HepG2 (cell line): ENCODE measurements around the gene WSCD2. TPM values are rescaled to one million over a fixed set of nuclear protein-coding genes. Genes with fewer than 3 reads are reported as not detected.

ENCODE experiments used
- ATAC-seq: fragments of 200-7000 bp; cut with Tn5 transposase; 3 replicates; pipeline ENCODE4 v1.9.1; 2020; ENCODE audit warnings: mild to moderate bottlenecking, moderate library complexity
- BruUV-seq: library from RNA; stranded (reverse); fragments of 400-500 nt; replicated peaks from 2 replicates; lab custom pipeline; 2021; lab: Mats Ljungman, UMichigan
- CTCF ChIA-PET: fragments of 300-600 bp; formaldehyde crosslinking; extraction: SDS; loops from one replicate; lab custom pipeline; 2021; ENCODE audit warnings: low total read pairs, inconsistent platforms, low intra/inter-chr PET ratio; lab: Yijun Ruan, JAX
- POLR2A ChIA-PET: fragments of 350-600 bp; sonication (Branson Sonifier 250); formaldehyde crosslinking; loops from one replicate; lab custom pipeline; 2020; ENCODE audit warnings: antibody characterized with exemption, inconsistent platforms; lab: Yijun Ruan, JAX
- DNase-seq: peaks from one replicate; pipeline ENCODE4 v3.0.0-alpha.2; 2015; ENCODE audit warnings: low spot score
- FAIRE-seq: peaks from 3 replicates; lab custom pipeline; 2011; peaks lifted over from hg19 to GRCh38; lab: Jason Lieb, UNC
- H2AFZ ChIP-seq: one replicate; pipeline ENCODE4 v1.6.1; 2011; ENCODE audit warnings: low read length, inconsistent platforms
- H3K27ac ChIP-seq: fragments of 300-600 bp; 3 replicates; pipeline ENCODE4 v1.8.0; 2011; ENCODE audit warnings: mixed run types, mild to moderate bottlenecking, mixed read lengths, low read length, inconsistent platforms; ENCODE audit not compliant: insufficient read depth; ENCODE audit errors: extremely low read length
- H3K27me3 ChIP-seq, 2 experiments: fragments of 200-600 bp in 1 of 2; 2 replicates in 1 of 2; 3 replicates in 1 of 2; pipeline versions ENCODE4 v1.6.0 to v1.8.0; 2011; ENCODE audit warnings: low read length in 2 of 2, mild to moderate bottlenecking in 2 of 2, moderate library complexity in 2 of 2, inconsistent platforms in 1 of 2; ENCODE audit not compliant: insufficient read depth in 2 of 2, control insufficient read depth in 1 of 2
- H3K36me3 ChIP-seq, 2 experiments: fragments of 200-600 bp in 1 of 2; replicated peaks in 1 of 2; 2 replicates in 1 of 2; 3 replicates in 1 of 2; pipeline versions ENCODE4 v1.5.1 to v1.8.0; 2011; ENCODE audit warnings: low read length in 2 of 2, inconsistent platforms in 1 of 2; ENCODE audit not compliant: insufficient read depth in 2 of 2, control insufficient read depth in 1 of 2
- H3K4me1 ChIP-seq: 2 replicates; pipeline ENCODE4 v1.5.1; 2012; ENCODE audit warnings: low read length, inconsistent platforms; ENCODE audit not compliant: insufficient read depth
- H3K4me2 ChIP-seq: 2 replicates; pipeline ENCODE4 v1.6.0; 2011; ENCODE audit warnings: low read depth, low read length, inconsistent platforms
- H3K4me3 ChIP-seq, 3 experiments: fragments of 200-600 bp in 1 of 3; sonication (generic), shearing (Covaris generic) in 1 of 3; replicated peaks in 1 of 3; 2 replicates each; pipeline ENCODE4 v1.5.1; 2011 to 2016; ENCODE audit warnings: low read length in 3 of 3, inconsistent platforms in 2 of 3, low read depth in 2 of 3, mild to moderate bottlenecking in 2 of 3, control low read depth in 1 of 3, mixed read lengths in 1 of 3; ENCODE audit not compliant: insufficient read depth in 1 of 3
- H3K79me2 ChIP-seq: one replicate; pipeline ENCODE4 v1.6.1; 2011; ENCODE audit warnings: low read length, inconsistent platforms; ENCODE audit not compliant: insufficient read depth
- H3K9ac ChIP-seq: 2 replicates; pipeline ENCODE4 v1.6.0; 2011; ENCODE audit warnings: mild to moderate bottlenecking, low read depth, low read length, inconsistent platforms; ENCODE audit not compliant: insufficient read depth
- H3K9me3 ChIP-seq: 2 replicates; pipeline ENCODE4 v1.5.1; 2012; ENCODE audit warnings: mild to moderate bottlenecking, low read length
- H4K20me1 ChIP-seq: 2 replicates; pipeline ENCODE4 v1.6.0; 2011; ENCODE audit warnings: inconsistent platforms, mild to moderate bottlenecking, low read length, moderate library complexity; ENCODE audit not compliant: insufficient read depth
- SATB2 ChIP-seq: sonication (generic); formaldehyde crosslinking; IDR thresholded peaks from 2 replicates; pipeline ENCODE4 v1.5.0; 2020; ENCODE audit warnings: missing genetic modification reagents
- ZC3H13 ChIP-seq: sonication (generic); formaldehyde crosslinking; IDR thresholded peaks from 2 replicates; pipeline ENCODE4 v1.8.1; 2023; ENCODE audit warnings: mild to moderate bottlenecking, missing genetic modification reagents, moderate library complexity
- ZNF264 ChIP-seq: sonication (generic); formaldehyde crosslinking; IDR thresholded peaks from 2 replicates; pipeline ENCODE4 v1.4.0; 2020; ENCODE audit warnings: missing genetic modification reagents
- WGBS: methylation state at CpG from one replicate; pipeline ENCODE4 v1.1.6; 2017; ENCODE audit warnings: low lambda C conversion rate; 5-methylcytosine and 5-hydroxymethylcytosine counted together
- in situ Hi-C: cut with HindIII; loops from 2 replicates; pipeline ENCODE4 v1.10.0; 2017; ENCODE audit warnings: low pct_unique_long_range_greater_than_20kb; ENCODE audit not compliant: extremely low pct_ligation_motif_present
- intact Hi-C: fragments of 100-400 bp; cut with micrococcal nuclease; formaldehyde crosslinking; loops from one replicate; pipeline ENCODE4 v1.10.0; 2022; ENCODE audit not compliant: unreplicated experiment
- polyA plus RNA-seq, 8 experiments: library from polyadenylated mRNA; depleted of rRNA in 3 of 8; stranded (reverse) in 7 of 8; unstranded in 1 of 8; fragments of >200 nt; fragmentation: Illumina TruSeq in 4 of 8; extraction: Trizol in 4 of 8; gene quantifications; 2 replicates each; pipeline versions ENCODE4 v1.2.1 to v1.2.3, GENCODE V29; 2011 to 2016; ENCODE audit warnings: low read depth in 4 of 8, missing spikeins in 1 of 8, mixed read lengths in 1 of 8; ENCODE audit not compliant: insufficient read depth in 1 of 8
- total RNA-seq, 5 experiments: library from RNA; depleted of rRNA; stranded (reverse); fragments of >200 nt; fragmentation: Illumina TruSeq; extraction: Trizol; gene quantifications; 2 replicates each; pipeline ENCODE4 v1.2.3, GENCODE V29; 2016; ENCODE audit warnings: low read depth in 1 of 5
- TF ChIP-seq, protein P1 (sequence below), 2 experiments: IDR thresholded peaks; 2 replicates each; pipeline ENCODE4 v1.6.1; 2011 to 2012; ENCODE audit warnings: low read length in 2 of 2, borderline replicate concordance in 1 of 2, low read depth in 1 of 2, mild to moderate bottlenecking in 1 of 2, moderate library complexity in 1 of 2
- TF ChIP-seq, protein P2 (sequence below): sonication (generic); formaldehyde crosslinking; IDR thresholded peaks from 2 replicates; pipeline ENCODE4 v1.4.0; 2020; ENCODE audit warnings: missing genetic modification reagents

WSCD2 gene
- total and polyA plus RNA-seq, 2 of the 13 experiments (the other 11 are each of a cell fraction or from before 2014, with no cell fraction given) = not detected

DNA sequence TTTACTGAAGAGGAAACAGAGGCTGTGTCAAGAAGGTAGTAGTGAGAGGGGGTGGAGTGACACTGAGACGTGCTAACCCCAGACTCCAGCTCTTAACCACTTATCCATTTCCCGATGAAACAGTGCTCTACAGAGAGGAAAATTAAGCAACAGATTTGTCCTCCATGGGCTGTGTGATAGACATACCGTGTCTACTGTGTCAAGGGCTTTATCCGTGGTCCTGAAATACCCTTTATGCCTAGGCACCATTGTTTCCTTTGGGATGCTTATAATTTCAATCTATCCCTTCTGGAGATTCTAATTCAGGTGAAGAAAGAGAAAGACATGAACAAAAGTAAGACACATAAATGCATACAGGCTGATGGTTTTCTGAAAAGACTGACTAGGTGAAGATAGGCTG lies 138.4 kb downstream of the WSCD2 start:
- Histone ChIP-seq H3K36me3 (no peaks in the 10 kb centered on the region), H2AFZ (no peak overlapping the region), H3K4me3 (no peak overlapping the region), H3K27me3 (no peaks in the 10 kb centered on the region; a peak in 2 of 5 replicates), H4K20me1 (no peaks in the 10 kb centered on the region), H3K4me1 (no peaks in the 10 kb centered on the region), H3K9ac (no peak overlapping the region), H3K9me3 (no peaks in the 10 kb centered on the region), H3K4me2 (no peak overlapping the region), H3K79me2 (no peaks in the 10 kb centered on the region), H3K27ac (no peak overlapping the region)
- intact Hi-C loops (no loop called here), in situ Hi-C loops (no loop called here)
- no TSS peak for BruUV-seq
- ATAC-seq (no peak), DNase-seq (no peak), FAIRE-seq (no peak)
- TF ChIP-seq SATB2 (CRISPR knock-in tag) = no peak
- TF ChIP-seq ZC3H13 (CRISPR knock-in tag) = no peak
- TF ChIP-seq, protein P1, sequence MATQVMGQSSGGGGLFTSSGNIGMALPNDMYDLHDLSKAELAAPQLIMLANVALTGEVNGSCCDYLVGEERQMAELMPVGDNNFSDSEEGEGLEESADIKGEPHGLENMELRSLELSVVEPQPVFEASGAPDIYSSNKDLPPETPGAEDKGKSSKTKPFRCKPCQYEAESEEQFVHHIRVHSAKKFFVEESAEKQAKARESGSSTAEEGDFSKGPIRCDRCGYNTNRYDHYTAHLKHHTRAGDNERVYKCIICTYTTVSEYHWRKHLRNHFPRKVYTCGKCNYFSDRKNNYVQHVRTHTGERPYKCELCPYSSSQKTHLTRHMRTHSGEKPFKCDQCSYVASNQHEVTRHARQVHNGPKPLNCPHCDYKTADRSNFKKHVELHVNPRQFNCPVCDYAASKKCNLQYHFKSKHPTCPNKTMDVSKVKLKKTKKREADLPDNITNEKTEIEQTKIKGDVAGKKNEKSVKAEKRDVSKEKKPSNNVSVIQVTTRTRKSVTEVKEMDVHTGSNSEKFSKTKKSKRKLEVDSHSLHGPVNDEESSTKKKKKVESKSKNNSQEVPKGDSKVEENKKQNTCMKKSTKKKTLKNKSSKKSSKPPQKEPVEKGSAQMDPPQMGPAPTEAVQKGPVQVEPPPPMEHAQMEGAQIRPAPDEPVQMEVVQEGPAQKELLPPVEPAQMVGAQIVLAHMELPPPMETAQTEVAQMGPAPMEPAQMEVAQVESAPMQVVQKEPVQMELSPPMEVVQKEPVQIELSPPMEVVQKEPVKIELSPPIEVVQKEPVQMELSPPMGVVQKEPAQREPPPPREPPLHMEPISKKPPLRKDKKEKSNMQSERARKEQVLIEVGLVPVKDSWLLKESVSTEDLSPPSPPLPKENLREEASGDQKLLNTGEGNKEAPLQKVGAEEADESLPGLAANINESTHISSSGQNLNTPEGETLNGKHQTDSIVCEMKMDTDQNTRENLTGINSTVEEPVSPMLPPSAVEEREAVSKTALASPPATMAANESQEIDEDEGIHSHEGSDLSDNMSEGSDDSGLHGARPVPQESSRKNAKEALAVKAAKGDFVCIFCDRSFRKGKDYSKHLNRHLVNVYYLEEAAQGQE (IDR thresholded peaks at IDR 0.05; ENCODE audit: borderline replicate concordance in 1 of 2, low read depth in 1 of 2, low read length in 2 of 2) = peak in 1 of 2 experiments; percentile 41; a peak in 2 of 4 replicates
- 2% methylated on average over 4 of the region's 4 CpGs for WGBS
- ChIA-PET CTCF (no interaction called here), POLR2A (no interaction called here)

DNA sequence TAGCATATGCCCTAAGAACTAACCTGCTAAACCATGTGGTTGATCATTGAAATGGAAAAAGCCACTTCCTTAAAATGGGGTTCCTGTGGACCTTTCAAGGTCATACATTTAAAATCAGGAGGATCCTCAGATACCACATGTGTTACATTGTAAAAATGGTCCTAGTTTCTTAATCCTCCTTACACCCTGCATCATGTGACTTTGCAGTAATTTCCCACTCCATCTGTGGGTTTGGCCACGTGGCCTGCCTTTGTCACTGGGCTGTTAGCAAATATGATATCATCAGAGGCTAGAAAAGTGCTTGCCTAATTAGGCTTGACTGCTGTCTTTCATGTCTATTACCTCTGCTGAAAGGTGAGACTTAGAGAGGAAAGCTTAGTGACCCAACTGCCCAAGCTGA lies 139.3 kb downstream of the WSCD2 start:
- FAIRE-seq (no peak), ATAC-seq (no peak), DNase-seq (no peak)
- no peak overlapping the region for H3K9ac ChIP-seq
- no peak overlapping the region for H2AFZ ChIP-seq
- H4K20me1 ChIP-seq = no peaks in the 10 kb centered on the region
- H3K4me1 ChIP-seq = no peaks in the 10 kb centered on the region
- in situ Hi-C loops = no loop called here
- no peaks in the 10 kb centered on the region; a peak in 2 of 5 replicates for H3K27me3 ChIP-seq
- H3K27ac ChIP-seq = no peak overlapping the region
- BruUV-seq = no TSS peak
- H3K9me3 ChIP-seq = no peaks in the 10 kb centered on the region
- CTCF ChIA-PET = no interaction called here
- TF ChIP-seq, protein P2, sequence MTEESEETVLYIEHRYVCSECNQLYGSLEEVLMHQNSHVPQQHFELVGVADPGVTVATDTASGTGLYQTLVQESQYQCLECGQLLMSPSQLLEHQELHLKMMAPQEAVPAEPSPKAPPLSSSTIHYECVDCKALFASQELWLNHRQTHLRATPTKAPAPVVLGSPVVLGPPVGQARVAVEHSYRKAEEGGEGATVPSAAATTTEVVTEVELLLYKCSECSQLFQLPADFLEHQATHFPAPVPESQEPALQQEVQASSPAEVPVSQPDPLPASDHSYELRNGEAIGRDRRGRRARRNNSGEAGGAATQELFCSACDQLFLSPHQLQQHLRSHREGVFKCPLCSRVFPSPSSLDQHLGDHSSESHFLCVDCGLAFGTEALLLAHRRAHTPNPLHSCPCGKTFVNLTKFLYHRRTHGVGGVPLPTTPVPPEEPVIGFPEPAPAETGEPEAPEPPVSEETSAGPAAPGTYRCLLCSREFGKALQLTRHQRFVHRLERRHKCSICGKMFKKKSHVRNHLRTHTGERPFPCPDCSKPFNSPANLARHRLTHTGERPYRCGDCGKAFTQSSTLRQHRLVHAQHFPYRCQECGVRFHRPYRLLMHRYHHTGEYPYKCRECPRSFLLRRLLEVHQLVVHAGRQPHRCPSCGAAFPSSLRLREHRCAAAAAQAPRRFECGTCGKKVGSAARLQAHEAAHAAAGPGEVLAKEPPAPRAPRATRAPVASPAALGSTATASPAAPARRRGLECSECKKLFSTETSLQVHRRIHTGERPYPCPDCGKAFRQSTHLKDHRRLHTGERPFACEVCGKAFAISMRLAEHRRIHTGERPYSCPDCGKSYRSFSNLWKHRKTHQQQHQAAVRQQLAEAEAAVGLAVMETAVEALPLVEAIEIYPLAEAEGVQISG (CRISPR knock-in tag) = no peak
- no peak for TF ChIP-seq ZNF264
- H3K79me2 ChIP-seq = no peaks in the 10 kb centered on the region
- H3K36me3 ChIP-seq = no peaks in the 10 kb centered on the region
- whole genome bisulfite sequencing = 0% methylated on average over 1 of the region's 1 CpG
- intact Hi-C loops = no loop called here
- POLR2A ChIA-PET = no interaction called here
- H3K4me2 ChIP-seq = no peak overlapping the region
- no peak overlapping the region for H3K4me3 ChIP-seq
